Measurements from ENCODE around the gene RBM15B.

- TF ChIP-seq EGR1 (IDR thresholded peaks at IDR 0.05) (no peak), EP300 (IDR thresholded peaks at IDR 0.05; ENCODE audit: borderline replicate concordance) (no peak), TEAD4 (IDR thresholded peaks at IDR 0.05) (no peak), CREB1 (IDR thresholded peaks at IDR 0.05; ENCODE audit: low read depth) (no peak), TAF1 (IDR thresholded peaks at IDR 0.05; ENCODE audit: low read depth) (no peak), YY1 (IDR thresholded peaks at IDR 0.05; ENCODE audit: low read depth) (no peak), REST (IDR thresholded peaks at IDR 0.05; ENCODE audit: low read depth) (no peak), MAX (IDR thresholded peaks at IDR 0.05) (no peak), CEBPB (IDR thresholded peaks at IDR 0.05) (no peak), ZBTB7A (IDR thresholded peaks at IDR 0.05; ENCODE audit: low read depth) (no peak)
Measured at GRCh38 chr3:51394541-51394940, 3.5 kb downstream of the RBM15B start.
